Activated CD4-positive, alpha-beta T cell treated with anti-CD3 and anti-CD28 coated beads, Interleukin-2, amount 50 U/mL, for 1 hour (primary cell): Measurements from ENCODE around the gene DLG5.

Experiments
- DNase-seq: peaks from one replicate; pipeline ENCODE4 v3.0.0-alpha.2; 2020

The DLG5 gene

GRCh38 chr10:77837248-77837924 lies 89.2 kb downstream of the DLG5 start:
- peak; percentile 59 for DNase-seq

- peak; percentile 63 for DNase-seq
Observed at GRCh38 chr10:77836299-77836820, 90.2 kb downstream of the DLG5 start.

DNA sequence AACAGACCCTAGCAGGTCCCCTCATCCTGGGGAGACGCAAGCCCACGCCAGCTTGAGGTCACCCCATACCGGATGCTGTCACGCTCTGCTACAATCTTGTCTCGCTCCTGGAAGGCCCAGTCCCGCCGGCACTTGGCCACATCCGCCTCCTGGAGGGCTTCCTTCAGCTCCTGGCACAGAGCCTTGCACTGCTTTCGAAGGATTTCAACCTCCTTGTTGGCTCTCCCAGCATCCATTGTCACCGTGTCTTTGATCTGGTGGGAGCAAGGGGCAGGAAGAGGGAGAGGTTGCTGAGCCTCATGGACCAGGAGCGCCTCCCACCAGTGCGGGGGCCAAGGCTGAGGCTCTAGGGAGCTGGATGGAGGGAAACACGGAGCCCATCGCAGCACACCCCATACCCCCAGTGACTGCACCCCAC lies 90.9 kb downstream of the DLG5 start:
- DNase-seq, result no peak

GRCh38 chr10:77834943-77835668 lies 91.4 kb downstream of the DLG5 start:
- no peak for DNase-seq

DNA sequence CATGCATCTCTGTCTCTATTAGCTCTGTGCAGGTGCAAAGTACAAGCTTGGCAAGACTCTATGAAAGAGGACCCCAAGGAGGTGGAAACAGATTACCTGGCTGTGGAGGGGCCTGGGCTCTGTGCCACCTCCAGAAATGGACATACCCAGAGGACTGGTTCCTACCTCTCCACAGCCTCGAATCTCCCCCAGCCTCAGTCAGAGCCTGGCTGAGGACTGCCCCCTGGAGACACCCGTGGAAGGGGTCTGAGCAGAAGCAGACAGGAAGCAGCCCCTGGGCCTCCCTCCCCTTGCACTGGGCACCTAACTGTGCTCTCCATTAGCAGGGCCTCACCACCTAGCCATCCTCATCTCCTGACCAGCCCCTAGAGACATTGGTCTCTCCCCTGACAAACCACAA lies 92.0 kb downstream of the DLG5 start:
- DNase-seq, result no peak

- no peak for DNase-seq
Observed at GRCh38 chr10:77833792-77834191, 92.8 kb downstream of the DLG5 start.

DNA sequence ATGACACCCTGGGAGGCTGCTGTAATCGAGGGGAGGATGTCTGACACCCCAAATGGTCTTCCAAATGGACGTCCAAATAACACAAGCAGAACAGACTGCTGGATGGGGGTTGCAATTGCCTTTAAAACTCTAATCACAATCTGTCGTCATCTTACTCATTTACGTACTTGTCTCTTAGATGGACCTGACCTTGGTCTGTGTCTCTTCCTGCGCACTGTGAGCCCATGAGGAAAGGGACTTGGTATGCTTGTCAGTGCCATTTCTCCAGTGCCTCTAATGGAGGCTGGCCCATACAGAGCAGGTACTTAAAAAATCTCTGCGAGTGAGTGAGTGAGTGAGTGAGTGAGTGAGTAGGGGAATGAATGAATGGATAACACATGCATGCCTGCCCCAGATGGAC lies 93.3 kb downstream of the DLG5 start:
- DNase-seq, result no peak

DNA sequence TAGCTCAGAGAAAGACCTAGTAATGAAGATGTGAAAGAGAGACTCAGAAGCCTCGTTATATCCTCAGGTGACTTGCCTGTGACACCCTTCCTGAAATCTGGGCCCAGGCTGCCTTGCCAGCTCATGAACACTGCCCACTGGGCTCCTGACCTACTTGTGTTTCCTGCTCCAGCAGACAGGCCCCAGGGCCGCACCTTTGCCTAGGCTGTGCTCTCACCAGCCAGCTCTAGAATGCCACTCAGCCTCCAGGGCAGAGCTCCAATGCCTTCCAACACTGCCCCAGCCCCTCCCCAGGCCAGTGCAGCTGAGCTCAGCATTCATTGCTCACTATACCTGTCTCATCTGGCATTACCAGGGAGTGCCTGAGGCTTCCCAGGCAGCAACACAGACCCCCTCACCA lies 94.3 kb downstream of the DLG5 start:
- DNase-seq, result peak; percentile 48

- no peak for DNase-seq
Observed at GRCh38 chr10:77829356-77829755, 97.2 kb downstream of the DLG5 start.

DNA sequence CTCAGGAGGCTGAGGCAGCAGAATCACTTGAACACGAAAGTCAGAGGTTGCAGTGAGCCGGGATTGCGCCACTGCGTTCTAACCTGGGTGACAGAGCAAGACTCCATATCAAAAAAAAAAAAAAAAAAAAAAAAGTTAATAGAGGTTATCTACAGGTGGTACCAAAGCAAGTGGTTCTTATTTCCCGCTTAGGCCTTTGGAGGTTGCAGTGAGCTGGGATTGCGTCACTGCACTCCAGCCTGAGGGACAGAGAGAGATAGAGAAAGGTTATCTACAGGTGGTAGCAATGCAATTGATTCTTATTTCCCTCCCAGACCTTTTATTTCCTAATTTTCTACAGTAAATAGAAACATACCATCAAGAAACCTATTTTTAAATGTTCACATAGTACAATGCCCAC lies 98.2 kb downstream of the DLG5 start:
- no peak for DNase-seq

- DNase-seq, result no peak
Observed at GRCh38 chr10:77827366-77827765, 99.2 kb downstream of the DLG5 start.

DNA sequence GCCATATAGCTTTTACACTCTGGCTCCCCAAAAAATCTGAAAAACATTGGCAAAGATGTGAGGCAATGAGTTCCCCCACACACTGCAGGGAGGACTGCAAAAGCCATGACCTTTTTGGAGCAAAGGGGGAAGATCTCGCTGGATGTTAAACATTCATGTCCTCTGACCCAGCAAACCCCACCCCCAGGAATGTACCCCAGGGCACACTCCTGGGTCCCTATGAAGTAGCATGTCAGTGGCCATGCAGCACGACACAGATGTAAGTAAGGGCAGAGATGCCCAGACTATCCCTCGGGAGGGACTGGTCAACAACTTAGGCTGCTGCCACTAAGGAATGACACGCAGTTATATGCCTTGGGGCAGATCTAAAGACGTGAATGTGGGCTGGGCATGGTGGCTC lies 100.6 kb downstream of the DLG5 start:
- no peak for DNase-seq

DNA sequence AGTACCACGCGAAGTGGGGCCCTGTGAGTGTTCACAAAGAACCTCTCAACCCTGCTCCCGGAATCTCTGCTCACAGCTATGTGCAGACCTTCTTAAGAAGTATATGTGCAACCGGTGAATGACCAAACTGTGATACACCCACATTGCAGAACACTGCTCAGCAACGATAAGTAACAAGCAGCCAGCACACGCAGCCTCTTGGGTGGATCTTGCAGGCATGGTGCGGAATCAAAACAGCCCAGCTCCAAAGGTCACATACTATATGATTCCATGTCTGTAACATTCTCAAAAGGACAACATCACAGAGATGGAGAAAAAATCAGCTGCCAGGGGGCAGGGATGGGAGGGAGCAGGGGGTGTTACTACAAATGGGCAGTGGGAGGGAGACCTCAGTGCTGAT lies 101.6 kb downstream of the DLG5 start:
- DNase-seq, result no peak

GRCh38 chr10:77823811-77824542 lies 102.6 kb downstream of the DLG5 start:
- no peak for DNase-seq

DNA sequence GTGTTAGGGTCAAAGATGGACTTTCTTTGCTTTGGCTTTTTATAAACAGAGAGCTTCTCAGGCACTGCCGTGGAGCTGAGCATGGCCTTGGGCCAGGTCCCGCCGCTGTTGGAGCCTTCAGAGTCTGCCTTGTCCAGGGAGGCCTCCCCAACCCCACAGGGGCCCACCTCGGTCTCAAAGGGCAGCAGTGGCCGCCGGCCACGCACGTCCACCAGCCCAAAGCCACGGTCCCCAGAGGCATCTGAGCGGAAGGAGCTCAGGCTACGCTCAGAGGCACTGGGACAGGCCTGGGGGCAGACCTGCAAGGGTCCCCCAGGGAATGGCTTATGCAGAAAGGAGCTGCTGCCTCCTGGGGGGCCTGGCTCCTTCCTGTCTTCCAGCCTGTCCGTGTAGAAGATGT lies 105.0 kb downstream of the DLG5 start:
- DNase-seq, result no peak

DNA sequence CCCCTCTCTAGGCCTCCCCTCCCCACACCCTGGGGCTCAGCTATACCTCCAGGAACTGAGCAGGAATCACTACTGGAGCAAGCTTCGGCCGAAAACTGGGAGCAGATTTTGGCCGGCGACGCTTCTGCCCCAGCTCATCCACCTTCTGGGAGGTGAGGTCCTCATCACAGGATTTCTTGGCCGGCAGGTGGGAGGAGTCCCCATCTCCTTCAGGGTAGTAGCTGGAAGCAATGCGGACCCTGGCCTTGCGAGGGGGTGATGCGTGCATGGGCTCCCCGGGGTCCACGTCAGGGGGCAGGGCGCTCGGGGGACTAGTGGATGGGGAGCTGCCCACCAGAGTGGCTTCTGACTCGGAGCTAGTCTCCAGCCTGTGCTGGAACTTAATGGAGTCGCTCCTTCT lies 105.5 kb downstream of the DLG5 start:
- no peak for DNase-seq

GRCh38 chr10:77820349-77820748 lies 106.2 kb downstream of the DLG5 start:
- DNase-seq, result no peak

DNA sequence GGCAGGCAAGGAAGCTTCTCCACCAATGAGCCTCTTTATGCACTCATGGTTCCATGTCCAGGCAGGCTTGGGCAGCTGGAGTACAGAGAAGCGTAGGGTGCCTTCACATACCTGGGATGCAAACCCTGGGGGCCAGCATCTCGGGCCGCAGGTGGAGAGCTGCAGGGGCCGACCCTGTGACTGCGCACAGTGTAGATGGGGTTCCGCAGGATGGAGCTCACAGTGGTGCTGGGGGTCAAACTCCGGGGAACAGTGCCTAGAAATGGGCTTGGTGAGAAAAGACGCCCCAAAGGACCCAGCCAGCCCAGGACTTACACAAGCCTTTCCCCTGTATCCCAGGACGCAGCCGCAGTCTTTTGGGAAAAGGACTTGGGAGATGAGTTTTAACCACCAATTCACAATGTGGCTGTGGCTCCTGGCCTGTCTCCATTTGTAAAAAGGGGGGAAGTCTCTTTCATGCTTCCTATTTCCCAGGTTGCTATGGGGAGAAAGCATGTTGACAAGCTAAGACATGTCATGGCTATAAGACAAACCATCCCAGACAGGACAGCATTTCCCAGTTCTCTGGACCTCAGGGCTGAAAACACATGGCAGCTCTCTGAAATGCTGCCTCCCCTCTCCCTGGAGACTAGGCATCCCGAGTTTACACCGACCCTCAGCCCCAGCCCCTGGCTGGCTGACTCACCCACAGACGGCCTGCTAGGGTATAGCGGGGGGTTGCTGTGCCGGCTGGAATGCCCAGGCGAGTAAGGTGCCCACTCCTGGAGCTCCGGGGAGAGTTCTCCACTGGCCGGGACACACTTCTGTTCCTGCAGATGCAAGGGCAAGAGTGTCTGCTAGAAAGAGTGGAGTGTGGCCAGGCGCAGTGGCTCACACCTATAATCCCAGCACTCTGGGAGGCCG lies 107.1 kb downstream of the DLG5 start:
- DNase-seq, result no peak

DNA sequence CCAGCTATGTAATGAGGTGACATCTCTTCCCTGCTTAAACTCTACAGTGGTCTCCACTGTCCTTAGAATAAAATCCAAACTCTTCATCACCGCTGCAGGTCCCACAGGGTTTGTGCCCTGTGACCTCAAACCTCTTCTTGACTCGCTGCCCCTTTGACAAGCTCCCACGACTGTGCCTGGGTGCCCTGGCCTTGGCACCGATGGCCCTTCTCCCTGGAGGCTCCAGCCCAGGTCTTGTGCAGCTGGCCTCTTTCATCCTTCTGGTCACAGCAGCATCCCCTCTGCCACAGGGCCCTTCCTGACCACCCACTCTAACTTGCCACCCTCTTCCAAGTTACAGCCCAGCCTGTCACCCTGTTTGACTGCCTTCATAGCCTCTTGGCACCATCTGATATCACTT lies 108.2 kb downstream of the DLG5 start:
- no peak for DNase-seq

DNA sequence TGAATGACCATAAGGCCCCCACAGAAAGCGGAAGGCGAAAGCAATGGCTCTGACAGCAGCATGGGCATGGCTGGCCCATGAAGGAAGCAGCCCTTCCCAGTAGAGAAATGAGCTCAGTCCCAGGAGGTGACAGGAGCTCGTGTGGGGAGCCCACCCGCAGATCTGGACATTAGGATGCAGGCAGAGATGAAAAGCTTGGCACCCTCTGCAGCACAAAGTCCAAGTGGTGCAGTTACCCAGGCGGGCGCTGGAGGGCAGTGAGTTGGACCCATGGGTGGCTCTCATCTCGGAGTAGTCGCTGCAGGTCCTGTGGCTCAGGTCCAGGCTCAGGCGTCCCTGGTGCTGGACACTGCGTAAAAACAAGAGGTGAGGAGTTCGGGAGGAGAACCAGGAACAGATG lies 109.0 kb downstream of the DLG5 start:
- DNase-seq, result no peak

GRCh38 chr10:77816311-77816710 lies 110.2 kb downstream of the DLG5 start:
- DNase-seq, result no peak

- DNase-seq, result no peak
Observed at GRCh38 chr10:77812741-77813140, 113.8 kb downstream of the DLG5 start.
